Activated T-cell treated with anti-CD3 and anti-CD28 coated beads for 1 hour (primary cell): ENCODE measurements around the gene SRGAP1.
"Not testable (repeated sequence)": the region's sequence is repeated elsewhere in the genome, so short reads cannot be mapped to it uniquely, and the experiment has no call there.

Source experiments
- DNase-seq: peaks from one replicate; pipeline ENCODE4 v3.0.0-alpha.2; 2020; ENCODE audit warnings: low read depth

The SRGAP1 gene

GRCh38 chr12:64053117-64053516 is 208.6 kb downstream of the SRGAP1 start:
- DNase-seq: no peak

- DNase-seq: no peak
Observed at GRCh38 chr12:64054079-64054520, 209.6 kb downstream of the SRGAP1 start.

GRCh38 chr12:64056741-64057140 is 212.2 kb downstream of the SRGAP1 start:
- DNase-seq: no peak

- DNase-seq: no peak
Observed at GRCh38 chr12:64057706-64058105, 213.2 kb downstream of the SRGAP1 start.

GRCh38 chr12:64058541-64059265 is 214.2 kb downstream of the SRGAP1 start:
- no peak for DNase-seq

- DNase-seq: no peak
Observed at GRCh38 chr12:64059685-64060084, 215.2 kb downstream of the SRGAP1 start.

- DNase-seq: no peak
Observed at GRCh38 chr12:64061868-64062375, 217.4 kb downstream of the SRGAP1 start.

GRCh38 chr12:64063121-64063520 is 218.6 kb downstream of the SRGAP1 start:
- no peak for DNase-seq

GRCh38 chr12:64064240-64064639 is 219.7 kb downstream of the SRGAP1 start:
- DNase-seq: no peak

GRCh38 chr12:64064706-64065105 is 220.2 kb downstream of the SRGAP1 start:
- no peak for DNase-seq

- DNase-seq: no peak
Observed at GRCh38 chr12:64065881-64066451, 221.5 kb downstream of the SRGAP1 start.

- DNase-seq: no peak
Observed at GRCh38 chr12:64066776-64067175, 222.3 kb downstream of the SRGAP1 start.

GRCh38 chr12:64070454-64070853 is 226.0 kb downstream of the SRGAP1 start:
- no peak for DNase-seq

GRCh38 chr12:64072916-64073575 is 228.5 kb downstream of the SRGAP1 start:
- no peak for DNase-seq

- not testable (repeated sequence) for DNase-seq
Observed at GRCh38 chr12:64076565-64076964, 232.1 kb downstream of the SRGAP1 start.

- DNase-seq: no peak
Observed at GRCh38 chr12:64077922-64078321, 233.4 kb downstream of the SRGAP1 start.

- no peak for DNase-seq
Observed at GRCh38 chr12:64080319-64081007, 236.0 kb downstream of the SRGAP1 start.

GRCh38 chr12:64081008-64081404 is 236.5 kb downstream of the SRGAP1 start:
- no peak for DNase-seq

GRCh38 chr12:64082116-64082515 is 237.6 kb downstream of the SRGAP1 start:
- no peak for DNase-seq

GRCh38 chr12:64082866-64083268 is 238.4 kb downstream of the SRGAP1 start:
- no peak for DNase-seq

GRCh38 chr12:64083285-64084210 is 239.0 kb downstream of the SRGAP1 start:
- no peak for DNase-seq
